ENCODE results near the gene FBXO11. TPM values are rescaled to one million over a fixed set of nuclear protein-coding genes. Genes with fewer than 3 reads are reported as not detected.

Gene FBXO11
- total and polyA plus RNA-seq, 2 donors: 29.3 to 149 TPM

GRCh38 chr2:47809903-47810302, 96.4 kb downstream of the FBXO11 start:
- peaks cover 5% of the 10 kb centered on the region for H3K36me3 ChIP-seq (ENCODE audit: insufficient read depth)
- 72% methylated on average over 2 of the region's 2 CpGs for WGBS
- H3K4me1 ChIP-seq (ENCODE audit: insufficient read depth): no peaks in the 10 kb centered on the region
- DNase-seq (ENCODE audit: extremely low spot score): no peak
- no peak overlapping the region for H3K27ac ChIP-seq (ENCODE audit: low read depth)
- H3K4me3 ChIP-seq (ENCODE audit: low read depth, low read length): no peak overlapping the region

DNA sequence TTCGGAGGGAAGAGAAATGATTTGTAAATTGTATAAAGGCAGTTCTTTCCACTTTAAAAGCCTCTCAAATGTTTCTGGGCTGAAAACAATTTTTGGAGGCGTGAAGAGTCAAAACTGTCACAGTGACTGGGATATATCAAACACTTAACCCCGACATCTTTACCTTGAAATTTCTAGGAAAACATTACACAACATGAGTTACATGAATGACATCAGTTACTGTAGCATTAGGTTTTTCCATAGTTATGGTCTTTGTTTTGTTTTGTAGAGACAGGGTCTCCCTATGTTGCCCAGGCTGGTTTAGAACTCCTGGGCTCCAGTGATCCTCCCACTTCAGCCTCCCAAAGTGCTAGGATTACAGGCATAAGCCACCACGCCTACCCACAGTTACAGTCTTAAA, 97.7 kb downstream of the FBXO11 start:
- H3K4me3 ChIP-seq (ENCODE audit: low read depth, low read length): no peak overlapping the region
- peaks cover 10% of the 10 kb centered on the region for H3K36me3 ChIP-seq (ENCODE audit: insufficient read depth)
- no peaks in the 10 kb centered on the region for H3K4me1 ChIP-seq (ENCODE audit: insufficient read depth)
- H3K27ac ChIP-seq (ENCODE audit: low read depth): no peak overlapping the region
- 61% methylated on average over 4 of the region's 4 CpGs for WGBS
- DNase-seq (ENCODE audit: extremely low spot score): no peak

- no peak for DNase-seq (ENCODE audit: extremely low spot score)
- H3K4me3 ChIP-seq (ENCODE audit: low read depth, low read length): no peak overlapping the region
- 44% methylated on average over 6 of the region's 6 CpGs for WGBS
- H3K27ac ChIP-seq (ENCODE audit: low read depth): no peak overlapping the region
- H3K4me1 ChIP-seq (ENCODE audit: insufficient read depth): no peaks in the 10 kb centered on the region
- H3K36me3 ChIP-seq (ENCODE audit: insufficient read depth): peaks cover 16% of the 10 kb centered on the region
These were observed 100.4 kb downstream of the FBXO11 start for GRCh38 chr2:47805850-47806249.

GRCh38 chr2:47803770-47804169, 102.5 kb downstream of the FBXO11 start:
- no peaks in the 10 kb centered on the region for H3K4me1 ChIP-seq (ENCODE audit: insufficient read depth)
- H3K27ac ChIP-seq (ENCODE audit: low read depth): no peak overlapping the region
- H3K4me3 ChIP-seq (ENCODE audit: low read depth, low read length): no peak overlapping the region
- H3K36me3 ChIP-seq (ENCODE audit: insufficient read depth): peaks cover 18% of the 10 kb centered on the region
- WGBS: 93% methylated on average over 1 of the region's 1 CpG
- no peak for DNase-seq (ENCODE audit: extremely low spot score)

GRCh38 chr2:47803363-47803762, 102.9 kb downstream of the FBXO11 start:
- DNase-seq (ENCODE audit: extremely low spot score): no peak
- H3K36me3 ChIP-seq (ENCODE audit: insufficient read depth): peaks cover 18% of the 10 kb centered on the region
- 97% methylated on average over 7 of the region's 7 CpGs for WGBS

GRCh38 chr2:47801118-47801517, 105.2 kb downstream of the FBXO11 start:
- WGBS: 97% methylated on average over 3 of the region's 3 CpGs
- H3K36me3 ChIP-seq (ENCODE audit: insufficient read depth): peaks cover 15% of the 10 kb centered on the region
- no peak overlapping the region for H3K4me3 ChIP-seq (ENCODE audit: low read depth, low read length)
- no peaks in the 10 kb centered on the region for H3K4me1 ChIP-seq (ENCODE audit: insufficient read depth)
- no peak overlapping the region for H3K27ac ChIP-seq (ENCODE audit: low read depth)
- no peak for DNase-seq (ENCODE audit: extremely low spot score)

More at GRCh38 chr2:47803363-47803762, 102.9 kb downstream of the FBXO11 start:
- no peak overlapping the region for H3K27ac ChIP-seq (ENCODE audit: low read depth)
- H3K4me3 ChIP-seq (ENCODE audit: low read depth, low read length): no peak overlapping the region
- H3K4me1 ChIP-seq (ENCODE audit: insufficient read depth): no peaks in the 10 kb centered on the region

DNA sequence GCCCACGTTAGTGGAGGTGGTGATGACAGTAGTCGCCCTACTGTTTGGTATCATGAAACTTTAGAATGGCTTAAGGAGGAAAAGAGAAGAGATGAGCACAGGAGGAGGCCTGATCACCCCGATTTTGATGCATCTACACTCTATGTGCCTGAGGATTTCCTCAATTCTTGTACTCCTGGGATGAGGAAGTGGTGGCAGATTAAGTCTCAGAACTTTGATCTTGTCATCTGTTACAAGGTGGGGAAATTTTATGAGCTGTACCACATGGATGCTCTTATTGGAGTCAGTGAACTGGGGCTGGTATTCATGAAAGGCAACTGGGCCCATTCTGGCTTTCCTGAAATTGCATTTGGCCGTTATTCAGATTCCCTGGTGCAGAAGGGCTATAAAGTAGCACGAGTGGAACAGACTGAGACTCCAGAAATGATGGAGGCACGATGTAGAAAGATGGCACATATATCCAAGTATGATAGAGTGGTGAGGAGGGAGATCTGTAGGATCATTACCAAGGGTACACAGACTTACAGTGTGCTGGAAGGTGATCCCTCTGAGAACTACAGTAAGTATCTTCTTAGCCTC, 107.2 kb downstream of the FBXO11 start:
- Histone ChIP-seq H3K4me3 (ENCODE audit: low read depth, low read length) (no peak overlapping the region), H3K4me1 (ENCODE audit: insufficient read depth) (no peaks in the 10 kb centered on the region), H3K27ac (ENCODE audit: low read depth) (no peak overlapping the region), H3K36me3 (ENCODE audit: insufficient read depth) (peaks cover 16% of the 10 kb centered on the region)
- WGBS: 94% methylated on average over 6 of the region's 6 CpGs
- no peak for DNase-seq (ENCODE audit: extremely low spot score)

DNA sequence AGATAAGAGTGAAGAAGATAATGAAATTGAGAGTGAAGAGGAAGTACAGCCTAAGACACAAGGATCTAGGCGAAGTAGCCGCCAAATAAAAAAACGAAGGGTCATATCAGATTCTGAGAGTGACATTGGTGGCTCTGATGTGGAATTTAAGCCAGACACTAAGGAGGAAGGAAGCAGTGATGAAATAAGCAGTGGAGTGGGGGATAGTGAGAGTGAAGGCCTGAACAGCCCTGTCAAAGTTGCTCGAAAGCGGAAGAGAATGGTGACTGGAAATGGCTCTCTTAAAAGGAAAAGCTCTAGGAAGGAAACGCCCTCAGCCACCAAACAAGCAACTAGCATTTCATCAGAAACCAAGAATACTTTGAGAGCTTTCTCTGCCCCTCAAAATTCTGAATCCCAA, 107.7 kb downstream of the FBXO11 start:
- Histone ChIP-seq H3K36me3 (ENCODE audit: insufficient read depth) (peaks cover 12% of the 10 kb centered on the region), H3K4me3 (ENCODE audit: low read depth, low read length) (no peak overlapping the region), H3K4me1 (ENCODE audit: insufficient read depth) (no peaks in the 10 kb centered on the region), H3K27ac (ENCODE audit: low read depth) (no peak overlapping the region)
- 86% methylated on average over 6 of the region's 6 CpGs for WGBS
- no peak for DNase-seq (ENCODE audit: extremely low spot score)

DNA sequence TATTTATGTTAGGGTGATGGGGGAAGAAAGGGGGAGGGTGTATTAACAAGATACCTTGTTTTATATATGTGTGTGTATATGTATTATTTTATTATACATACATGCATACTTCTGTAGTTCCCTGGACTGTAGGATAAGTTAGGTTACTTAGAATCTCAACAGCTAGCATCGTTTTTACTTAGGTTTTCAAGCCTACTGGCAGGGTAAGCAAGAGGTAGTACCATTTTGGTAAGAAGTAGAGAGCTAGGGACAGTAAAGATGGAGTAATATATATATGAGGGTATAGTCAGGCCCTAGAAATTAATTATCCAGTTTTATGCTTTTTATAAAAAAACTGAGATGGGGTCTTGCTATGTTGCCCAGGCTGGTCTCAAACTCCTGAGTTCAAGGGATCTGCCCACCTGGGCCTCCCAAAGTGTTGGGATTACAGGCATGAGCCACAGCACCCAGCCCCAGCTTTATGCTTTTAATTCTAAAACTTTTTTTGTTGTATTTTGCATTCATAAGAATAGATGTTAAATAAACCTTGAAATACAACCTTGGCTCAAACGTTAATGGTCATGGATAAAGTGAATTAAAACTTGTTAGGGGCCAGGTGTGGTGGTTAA, 110.1 kb downstream of the FBXO11 start:
- no peaks in the 10 kb centered on the region for H3K4me1 ChIP-seq (ENCODE audit: insufficient read depth)
- peaks cover 5% of the 10 kb centered on the region for H3K36me3 ChIP-seq (ENCODE audit: insufficient read depth)
- H3K27ac ChIP-seq (ENCODE audit: low read depth): no peak overlapping the region
- 89% methylated on average over 2 of the region's 2 CpGs for WGBS
- no peak for DNase-seq (ENCODE audit: extremely low spot score)
- H3K4me3 ChIP-seq (ENCODE audit: low read depth, low read length): no peak overlapping the region

DNA sequence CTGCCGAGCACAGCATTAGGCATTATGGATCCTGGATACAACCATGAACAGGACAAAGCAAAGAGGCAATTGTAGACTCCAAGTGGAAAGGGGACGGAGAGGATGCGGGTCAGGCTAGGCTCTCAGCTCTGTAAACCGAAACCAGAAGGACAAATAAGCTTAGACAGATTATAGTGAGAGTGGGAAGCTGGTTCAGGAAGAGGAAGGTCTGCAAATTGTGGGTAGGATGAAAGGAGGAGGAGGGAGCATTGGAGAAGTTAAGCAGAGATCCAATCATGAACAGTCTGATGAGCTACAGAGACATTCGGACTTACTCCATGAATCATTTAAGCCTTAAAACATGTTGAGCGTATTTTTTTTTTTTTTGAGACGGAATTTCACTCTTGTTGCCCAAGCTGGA, 120.3 kb downstream of the FBXO11 start:
- WGBS: 77% methylated on average over 7 of the region's 7 CpGs
- DNase-seq (ENCODE audit: extremely low spot score): no peak
- no peak overlapping the region for H3K4me3 ChIP-seq (ENCODE audit: low read depth, low read length)
- H3K4me1 ChIP-seq (ENCODE audit: insufficient read depth): no peaks in the 10 kb centered on the region
- no peaks in the 10 kb centered on the region for H3K36me3 ChIP-seq (ENCODE audit: insufficient read depth)
- H3K27ac ChIP-seq (ENCODE audit: low read depth): no peak overlapping the region

GRCh38 chr2:47784352-47784851, 121.9 kb downstream of the FBXO11 start:
- H3K27ac ChIP-seq (ENCODE audit: low read depth): no peak overlapping the region
- no peak for DNase-seq (ENCODE audit: extremely low spot score)
- WGBS: 14% methylated on average over 28 of the region's 28 CpGs
- H3K4me1 ChIP-seq (ENCODE audit: insufficient read depth): no peaks in the 10 kb centered on the region
- peak overlapping the region; percentile 96 for H3K4me3 ChIP-seq (ENCODE audit: low read depth, low read length)
- H3K36me3 ChIP-seq (ENCODE audit: insufficient read depth): no peaks in the 10 kb centered on the region

GRCh38 chr2:47783486-47784351, 122.6 kb downstream of the FBXO11 start:
- H3K4me3 ChIP-seq (ENCODE audit: low read depth, low read length): peak overlapping the region; percentile 96
- peak overlapping the region; percentile 79 for H3K27ac ChIP-seq (ENCODE audit: low read depth)
- 1% methylated on average over 67 of the region's 71 CpGs for WGBS
- DNase-seq (ENCODE audit: extremely low spot score): peak; percentile 50
- no peaks in the 10 kb centered on the region for H3K4me1 ChIP-seq (ENCODE audit: insufficient read depth)
- no peaks in the 10 kb centered on the region for H3K36me3 ChIP-seq (ENCODE audit: insufficient read depth)

DNA sequence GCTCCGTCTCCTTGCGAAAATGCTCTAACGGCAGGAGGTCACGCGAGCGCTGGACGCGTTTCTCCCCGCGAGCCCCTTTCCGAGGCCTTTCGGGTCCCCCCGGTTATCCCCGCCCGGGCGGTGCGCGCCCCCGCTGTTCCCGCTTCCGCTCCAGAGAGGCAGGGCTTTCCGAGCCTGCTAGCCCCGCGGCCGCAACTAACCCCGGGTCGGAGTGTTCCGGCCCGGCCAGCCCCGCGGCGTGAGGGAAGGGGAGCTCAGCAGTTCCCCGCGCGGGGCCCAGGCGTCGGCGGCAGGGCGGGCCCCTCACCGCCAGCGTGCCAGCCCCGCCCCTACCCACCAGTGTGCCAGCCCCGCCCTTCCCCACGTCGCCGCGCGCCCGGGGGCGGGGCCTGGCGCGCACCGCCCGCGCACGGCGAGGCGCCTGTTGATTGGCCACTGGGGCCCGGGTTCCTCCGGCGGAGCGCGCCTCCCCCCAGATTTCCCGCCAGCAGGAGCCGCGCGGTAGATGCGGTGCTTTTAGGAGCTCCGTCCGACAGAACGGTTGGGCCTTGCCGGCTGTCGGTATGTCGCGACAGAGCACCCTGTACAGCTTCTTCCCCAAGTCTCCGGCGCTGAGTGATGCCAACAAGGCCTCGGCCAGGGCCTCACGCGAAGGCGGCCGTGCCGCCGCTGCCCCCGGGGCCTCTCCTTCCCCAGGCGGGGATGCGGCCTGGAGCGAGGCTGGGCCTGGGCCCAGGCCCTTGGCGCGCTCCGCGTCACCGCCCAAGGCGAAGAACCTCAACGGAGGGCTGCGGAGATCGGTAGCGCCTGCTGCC, 123.4 kb downstream of the FBXO11 start, which contains the start of gene MSH6:
MSH6 (plus strand) TSS at position 475 of the 815 bp plus-strand sequence; CDS start at position 564, 89 bp downstream.
- Histone ChIP-seq H3K36me3 (ENCODE audit: insufficient read depth) (no peaks in the 10 kb centered on the region), H3K4me1 (ENCODE audit: insufficient read depth) (no peaks in the 10 kb centered on the region), H3K27ac (ENCODE audit: low read depth) (peak within 1 kb of the TSS; percentile 95), H3K4me3 (ENCODE audit: low read depth, low read length) (peak within 1 kb of the TSS; percentile 96)
- DNase-seq (ENCODE audit: extremely low spot score): peak; percentile 77
- under 1% methylated on average over 98 of the region's 98 CpGs for WGBS

Data from urinary bladder (tissue), 4 donors.